Liver (tissue), 9 donors: ENCODE measurements around the gene GCN1. TPM values are rescaled to one million over a fixed set of nuclear protein-coding genes. Genes with fewer than 3 reads are reported as not detected.

Source experiments
- DNase-seq: peaks from one replicate; pipeline ENCODE4 v3.0.0-alpha.2; 2017; ENCODE audit warnings: low spot score
- H3K27ac ChIP-seq, 2 donors: one replicate each; pipeline ENCODE4 v1.7.0; 2013; ENCODE audit warnings: inconsistent platforms in 2 of 2, low read length in 2 of 2, control low read depth in 1 of 2, low read depth in 1 of 2, mild to moderate bottlenecking in 1 of 2
- H3K27me3 ChIP-seq, 4 donors: one replicate each; pipeline versions ENCODE4 v1.6.1 to v1.7.0; 2013; ENCODE audit warnings: low read length in 3 of 4, inconsistent platforms in 1 of 4, mild to moderate bottlenecking in 1 of 4, moderate library complexity in 1 of 4; ENCODE audit not compliant: control insufficient read depth in 4 of 4, insufficient read depth in 4 of 4
- H3K36me3 ChIP-seq, 4 donors: one replicate each; pipeline versions ENCODE4 v1.6.1 to v1.7.0; 2013; ENCODE audit warnings: low read length in 3 of 4, mild to moderate bottlenecking in 3 of 4, low read depth in 1 of 4, moderate library complexity in 1 of 4; ENCODE audit not compliant: control insufficient read depth in 4 of 4, insufficient read depth in 3 of 4
- H3K4me1 ChIP-seq, 4 donors: one replicate each; pipeline versions ENCODE4 v1.6.1 to v1.7.0; 2013; ENCODE audit warnings: low read length in 3 of 4, mild to moderate bottlenecking in 3 of 4, moderate library complexity in 1 of 4; ENCODE audit not compliant: control insufficient read depth in 4 of 4, insufficient read depth in 4 of 4
- H3K4me3 ChIP-seq, 3 donors: one replicate each; pipeline versions ENCODE4 v1.6.1 to v1.7.0; 2013; ENCODE audit warnings: low read length in 3 of 3, control low read depth in 1 of 3, low read depth in 1 of 3, mild to moderate bottlenecking in 1 of 3
- H3K9ac ChIP-seq, 2 donors: one replicate each; pipeline ENCODE4 v1.7.0; 2013; ENCODE audit warnings: low read length in 2 of 2, mild to moderate bottlenecking in 2 of 2, moderate library complexity in 2 of 2, control low read depth in 1 of 2, low read depth in 1 of 2
- H3K9me3 ChIP-seq, 4 donors: one replicate each; pipeline versions ENCODE4 v1.6.1 to v1.7.0; 2013; ENCODE audit warnings: low read length in 3 of 4; ENCODE audit not compliant: control insufficient read depth in 4 of 4
- ATF3 ChIP-seq: IDR thresholded peaks from 2 replicates; pipeline ENCODE4 v1.6.1; 2016; ENCODE audit warnings: antibody characterized with exemption
- EGR1 ChIP-seq, 2 donors: IDR thresholded peaks; 2 replicates each; pipeline ENCODE4 v1.6.1; 2016 to 2018; ENCODE audit warnings: antibody characterized with exemption in 2 of 2, low read depth in 2 of 2
- FOXA1 ChIP-seq: IDR thresholded peaks from 2 replicates; pipeline ENCODE4 v1.6.1; 2016; ENCODE audit warnings: antibody characterized with exemption
- FOXA2 ChIP-seq: IDR thresholded peaks from 2 replicates; pipeline ENCODE4 v1.6.1; 2016; ENCODE audit warnings: antibody characterized with exemption
- GABPA ChIP-seq, 2 donors: IDR thresholded peaks in 1 of 2; conservative IDR thresholded peaks in 1 of 2; 2 replicates each; pipeline ENCODE4 v1.6.1; 2016; ENCODE audit warnings: antibody characterized with exemption in 2 of 2, mild to moderate bottlenecking in 1 of 2, moderate library complexity in 1 of 2
- HNF4A ChIP-seq, 2 donors: conservative IDR thresholded peaks; 2 replicates each; pipeline ENCODE4 v1.6.1; 2016; ENCODE audit warnings: antibody characterized with exemption in 2 of 2, mild to moderate bottlenecking in 2 of 2
- HNF4G ChIP-seq: IDR thresholded peaks from 2 replicates; pipeline ENCODE4 v1.6.1; 2016; ENCODE audit warnings: antibody characterized with exemption
- JUND ChIP-seq, 2 donors: IDR thresholded peaks; 2 replicates each; pipeline ENCODE4 v1.6.1; 2016; ENCODE audit warnings: antibody characterized with exemption in 2 of 2
- MAX ChIP-seq: IDR thresholded peaks from 2 replicates; pipeline ENCODE4 v1.6.1; 2016; ENCODE audit warnings: antibody characterized with exemption
- NR2F2 ChIP-seq: IDR thresholded peaks from 2 replicates; pipeline ENCODE4 v1.6.1; 2016; ENCODE audit warnings: antibody characterized with exemption
- RAD21 ChIP-seq, 2 donors: IDR thresholded peaks; 2 replicates each; pipeline ENCODE4 v1.6.1; 2016; ENCODE audit warnings: antibody characterized with exemption in 2 of 2, mild to moderate bottlenecking in 2 of 2
- REST ChIP-seq: IDR thresholded peaks from 2 replicates; pipeline ENCODE4 v1.6.1; 2016; ENCODE audit warnings: antibody characterized with exemption, mild to moderate bottlenecking
- RXRA ChIP-seq, 2 donors: IDR thresholded peaks; 2 replicates each; pipeline ENCODE4 v1.6.1; 2017 to 2018; ENCODE audit warnings: antibody characterized with exemption in 2 of 2, mild to moderate bottlenecking in 1 of 2
- SP1 ChIP-seq: IDR thresholded peaks from 2 replicates; pipeline ENCODE4 v1.6.1; 2018; ENCODE audit warnings: antibody characterized with exemption, mild to moderate bottlenecking
- TAF1 ChIP-seq: conservative IDR thresholded peaks from 2 replicates; pipeline ENCODE4 v1.6.1; 2016; ENCODE audit warnings: antibody characterized with exemption, mild to moderate bottlenecking
- YY1 ChIP-seq: IDR thresholded peaks from 2 replicates; pipeline ENCODE4 v1.6.1; 2016; ENCODE audit warnings: antibody characterized with exemption, mild to moderate bottlenecking
- WGBS: extraction: QIAGEN DNeasy Blood & Tissue Kit; methylation state at CpG from one replicate; pipeline ENCODE4 v1.1.7; 2013; 5-methylcytosine and 5-hydroxymethylcytosine counted together
- polyA plus RNA-seq, 2 donors: library from polyadenylated mRNA; stranded (reverse) in 1 of 2; unstranded in 1 of 2; fragments of 200-250 nt in 1 of 2; fragments of >200 nt in 1 of 2; fragmentation: Nextera tagmentation in 1 of 2; extraction: Ambion mirVana in 1 of 2; gene quantifications; one replicate each; pipeline versions ENCODE4 v1.2.1 to v1.2.3, GENCODE V29; 2013 to 2015
- total RNA-seq, 2 donors: library from RNA; depleted of rRNA; stranded (reverse); fragments of >200 nt; gene quantifications; one replicate each; pipeline ENCODE4 v1.2.3, GENCODE V29; 2014
- TF ChIP-seq, protein P1 (sequence below): fragments of 150-350 bp; IDR thresholded peaks from 2 replicates; pipeline ENCODE4 v1.5.1; 2017; ENCODE audit warnings: improper control_type of control experiment, low read depth, low read length; ENCODE audit not compliant: missing input control
- TF ChIP-seq, protein P2 (sequence below): IDR thresholded peaks from 2 replicates; pipeline ENCODE4 v1.6.1; 2016; ENCODE audit warnings: antibody characterized with exemption
- donor health status: healthy.
- donor health status: healthy.
- donor health status: healthy.
- donor health status: healthy.
- donor health status: healthy.

GCN1 gene
- total and polyA plus RNA-seq, 4 donors, result 7.3 to 78.6 (median 25.8) TPM

- Histone ChIP-seq H3K27me3 (no peaks in the 10 kb centered on the region), H3K4me1 (peaks cover 0 to 13% (median 9%) of the 10 kb centered on the region in 4 donors), H3K4me3 (no peak overlapping the region), H3K9me3 (no peaks in the 10 kb centered on the region), H3K36me3 (peaks cover 0 to 6% (median 0%) of the 10 kb centered on the region in 4 donors), H3K9ac (no peak overlapping the region), H3K27ac (no peak overlapping the region)
- TF ChIP-seq HNF4G (no peak), TAF1 (no peak), REST (no peak), FOXA2 (no peak), JUND (IDR thresholded peaks at IDR 0.05) (no peak), ATF3 (no peak), FOXA1 (no peak), RAD21 (IDR thresholded peaks at IDR 0.05) (no peak), HNF4A (conservative IDR thresholded peaks at IDR 0.05) (no peak), MAX (no peak), NR2F2 (no peak), RXRA (IDR thresholded peaks at IDR 0.05) (no peak), YY1 (no peak), SP1 (no peak), GABPA (IDR thresholded peaks at IDR 0.05 in 1 of 2, conservative IDR thresholded peaks at IDR 0.05 in 1 of 2) (no peak), EGR1 (IDR thresholded peaks at IDR 0.05; ENCODE audit: low read depth in 2 of 2) (no peak)
- TF ChIP-seq, protein P1, sequence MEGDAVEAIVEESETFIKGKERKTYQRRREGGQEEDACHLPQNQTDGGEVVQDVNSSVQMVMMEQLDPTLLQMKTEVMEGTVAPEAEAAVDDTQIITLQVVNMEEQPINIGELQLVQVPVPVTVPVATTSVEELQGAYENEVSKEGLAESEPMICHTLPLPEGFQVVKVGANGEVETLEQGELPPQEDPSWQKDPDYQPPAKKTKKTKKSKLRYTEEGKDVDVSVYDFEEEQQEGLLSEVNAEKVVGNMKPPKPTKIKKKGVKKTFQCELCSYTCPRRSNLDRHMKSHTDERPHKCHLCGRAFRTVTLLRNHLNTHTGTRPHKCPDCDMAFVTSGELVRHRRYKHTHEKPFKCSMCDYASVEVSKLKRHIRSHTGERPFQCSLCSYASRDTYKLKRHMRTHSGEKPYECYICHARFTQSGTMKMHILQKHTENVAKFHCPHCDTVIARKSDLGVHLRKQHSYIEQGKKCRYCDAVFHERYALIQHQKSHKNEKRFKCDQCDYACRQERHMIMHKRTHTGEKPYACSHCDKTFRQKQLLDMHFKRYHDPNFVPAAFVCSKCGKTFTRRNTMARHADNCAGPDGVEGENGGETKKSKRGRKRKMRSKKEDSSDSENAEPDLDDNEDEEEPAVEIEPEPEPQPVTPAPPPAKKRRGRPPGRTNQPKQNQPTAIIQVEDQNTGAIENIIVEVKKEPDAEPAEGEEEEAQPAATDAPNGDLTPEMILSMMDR, result no peak
- TF ChIP-seq, protein P2, sequence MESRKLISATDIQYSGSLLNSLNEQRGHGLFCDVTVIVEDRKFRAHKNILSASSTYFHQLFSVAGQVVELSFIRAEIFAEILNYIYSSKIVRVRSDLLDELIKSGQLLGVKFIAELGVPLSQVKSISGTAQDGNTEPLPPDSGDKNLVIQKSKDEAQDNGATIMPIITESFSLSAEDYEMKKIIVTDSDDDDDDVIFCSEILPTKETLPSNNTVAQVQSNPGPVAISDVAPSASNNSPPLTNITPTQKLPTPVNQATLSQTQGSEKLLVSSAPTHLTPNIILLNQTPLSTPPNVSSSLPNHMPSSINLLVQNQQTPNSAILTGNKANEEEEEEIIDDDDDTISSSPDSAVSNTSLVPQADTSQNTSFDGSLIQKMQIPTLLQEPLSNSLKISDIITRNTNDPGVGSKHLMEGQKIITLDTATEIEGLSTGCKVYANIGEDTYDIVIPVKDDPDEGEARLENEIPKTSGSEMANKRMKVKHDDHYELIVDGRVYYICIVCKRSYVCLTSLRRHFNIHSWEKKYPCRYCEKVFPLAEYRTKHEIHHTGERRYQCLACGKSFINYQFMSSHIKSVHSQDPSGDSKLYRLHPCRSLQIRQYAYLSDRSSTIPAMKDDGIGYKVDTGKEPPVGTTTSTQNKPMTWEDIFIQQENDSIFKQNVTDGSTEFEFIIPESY, result no peak
- 92% methylated on average over 19 of the region's 19 CpGs for WGBS
- DNase-seq, result no peak
Observed at GRCh38 chr12:120090626-120091295, 103.8 kb downstream of the GCN1 start.
